ENCODE measurements around the gene MAJIN.

DNA sequence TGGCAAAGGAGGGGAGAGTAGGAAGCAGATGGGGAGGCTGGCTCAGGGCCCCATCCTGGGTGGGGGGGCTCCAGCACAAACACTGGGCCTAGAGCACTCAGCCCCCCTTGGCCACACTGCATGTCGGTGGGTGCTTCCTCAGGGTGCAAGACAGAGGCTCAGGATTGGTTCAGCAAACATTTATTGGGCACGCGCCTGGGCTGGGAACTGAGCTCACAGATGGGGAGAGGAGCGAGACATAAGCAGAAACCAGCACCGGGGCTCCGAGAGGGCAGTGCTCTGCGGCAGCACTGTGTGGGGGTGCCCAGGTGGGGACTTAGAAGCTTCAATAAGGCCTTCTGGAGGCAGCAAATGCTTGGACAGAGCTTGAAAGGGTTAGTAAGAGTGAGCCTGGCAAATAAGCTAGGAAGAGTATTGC lies 81.4 kb downstream of the MAJIN start:
- TF ChIP-seq RAD21 (IDR thresholded peaks at IDR 0.05; ENCODE audit: low read depth) (no peak), TAF1 (IDR thresholded peaks at IDR 0.05; ENCODE audit: low read depth) (no peak), EGR1 (IDR thresholded peaks at IDR 0.05) (no peak), NFIC (IDR thresholded peaks at IDR 0.05) (no peak)
- TF ChIP-seq, protein P1, sequence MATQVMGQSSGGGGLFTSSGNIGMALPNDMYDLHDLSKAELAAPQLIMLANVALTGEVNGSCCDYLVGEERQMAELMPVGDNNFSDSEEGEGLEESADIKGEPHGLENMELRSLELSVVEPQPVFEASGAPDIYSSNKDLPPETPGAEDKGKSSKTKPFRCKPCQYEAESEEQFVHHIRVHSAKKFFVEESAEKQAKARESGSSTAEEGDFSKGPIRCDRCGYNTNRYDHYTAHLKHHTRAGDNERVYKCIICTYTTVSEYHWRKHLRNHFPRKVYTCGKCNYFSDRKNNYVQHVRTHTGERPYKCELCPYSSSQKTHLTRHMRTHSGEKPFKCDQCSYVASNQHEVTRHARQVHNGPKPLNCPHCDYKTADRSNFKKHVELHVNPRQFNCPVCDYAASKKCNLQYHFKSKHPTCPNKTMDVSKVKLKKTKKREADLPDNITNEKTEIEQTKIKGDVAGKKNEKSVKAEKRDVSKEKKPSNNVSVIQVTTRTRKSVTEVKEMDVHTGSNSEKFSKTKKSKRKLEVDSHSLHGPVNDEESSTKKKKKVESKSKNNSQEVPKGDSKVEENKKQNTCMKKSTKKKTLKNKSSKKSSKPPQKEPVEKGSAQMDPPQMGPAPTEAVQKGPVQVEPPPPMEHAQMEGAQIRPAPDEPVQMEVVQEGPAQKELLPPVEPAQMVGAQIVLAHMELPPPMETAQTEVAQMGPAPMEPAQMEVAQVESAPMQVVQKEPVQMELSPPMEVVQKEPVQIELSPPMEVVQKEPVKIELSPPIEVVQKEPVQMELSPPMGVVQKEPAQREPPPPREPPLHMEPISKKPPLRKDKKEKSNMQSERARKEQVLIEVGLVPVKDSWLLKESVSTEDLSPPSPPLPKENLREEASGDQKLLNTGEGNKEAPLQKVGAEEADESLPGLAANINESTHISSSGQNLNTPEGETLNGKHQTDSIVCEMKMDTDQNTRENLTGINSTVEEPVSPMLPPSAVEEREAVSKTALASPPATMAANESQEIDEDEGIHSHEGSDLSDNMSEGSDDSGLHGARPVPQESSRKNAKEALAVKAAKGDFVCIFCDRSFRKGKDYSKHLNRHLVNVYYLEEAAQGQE (IDR thresholded peaks at IDR 0.05; ENCODE audit: low read depth), result no peak

Measured in Ishikawa (cell line).